HEK293 (cell line): ENCODE measurements around the gene SLC39A5.

ENCODE experiments used
- CTCF ChIA-PET: fragments of 350-600 bp; formaldehyde crosslinking; extraction: SDS; loops from one replicate; lab custom pipeline; 2021; ENCODE audit warnings: antibody characterized with exemption; lab: Yijun Ruan, JAX
- POLR2A ChIA-PET: fragments of 300-600 bp; formaldehyde crosslinking; extraction: SDS; loops from one replicate; lab custom pipeline; 2020; ENCODE audit warnings: antibody characterized with exemption, inconsistent platforms; lab: Yijun Ruan, JAX
- H3K27ac ChIP-seq: fragments of 200-500 bp; sonication (Bioruptor generic); 2 replicates; pipeline ENCODE4 v1.5.1; 2014; ENCODE audit warnings: low read depth, low read length, control low read depth, inconsistent platforms; ENCODE audit errors: extremely low read depth
- H3K36me3 ChIP-seq, 2 experiments: fragments of 200-500 bp in 1 of 2; sonication (Bioruptor generic) in 1 of 2; 1 replicate in 1 of 2; 2 replicates in 1 of 2; pipeline ENCODE4 v1.5.1; 2014 to 2017; ENCODE audit warnings: inconsistent platforms in 2 of 2, low read length in 2 of 2; ENCODE audit not compliant: control insufficient read depth in 2 of 2, insufficient read depth in 1 of 2
- H3K4me1 ChIP-seq: fragments of 200-500 bp; sonication (Bioruptor generic); 2 replicates; pipeline ENCODE4 v1.5.1; 2014; ENCODE audit warnings: mild to moderate bottlenecking, low read length, inconsistent platforms; ENCODE audit not compliant: control insufficient read depth, insufficient read depth
- H3K4me3 ChIP-seq: 2 replicates; pipeline ENCODE4 v1.5.1; 2011; ENCODE audit warnings: low read depth, mild to moderate bottlenecking, control low read depth, low read length, moderate library complexity
- H3K9me3 ChIP-seq: fragments of 200-500 bp; sonication (Bioruptor generic); 2 replicates; pipeline ENCODE4 v1.5.1; 2014; ENCODE audit warnings: low read depth, low read length, inconsistent platforms; ENCODE audit not compliant: control insufficient read depth, insufficient read depth
- EGR2 ChIP-seq: fragments of 450-650 bp; formaldehyde crosslinking; IDR thresholded peaks from 2 replicates; pipeline ENCODE4 v1.5.1; 2016; ENCODE audit warnings: low read depth, missing biosample characterization, missing genetic modification characterization
- ELK4 ChIP-seq: IDR thresholded peaks from 2 replicates; pipeline ENCODE4 v1.6.1; 2011; ENCODE audit warnings: mild to moderate bottlenecking, low read depth, low read length, borderline replicate concordance
- GLI2 ChIP-seq: fragments of 450-650 bp; formaldehyde crosslinking; IDR thresholded peaks from 2 replicates; pipeline ENCODE4; 2017; ENCODE audit warnings: missing biosample characterization, missing genetic modification characterization, low read depth, borderline replicate concordance
- HOXC10 ChIP-seq: sonication (generic); formaldehyde crosslinking; IDR thresholded peaks from 2 replicates; pipeline ENCODE4 v1.8.1; 2023; ENCODE audit warnings: mild to moderate bottlenecking, missing genetic modification reagents
- KLF9 ChIP-seq: fragments of 450-650 bp; formaldehyde crosslinking; IDR thresholded peaks from 2 replicates; pipeline ENCODE4 v1.5.1; 2016; ENCODE audit warnings: missing biosample characterization, missing genetic modification characterization, low read depth
- TCF7L2 ChIP-seq: IDR thresholded peaks from 2 replicates; pipeline ENCODE4 v1.6.1; 2011; ENCODE audit warnings: low read depth, mild to moderate bottlenecking, inconsistent platforms, low read length, moderate library complexity, borderline replicate concordance
- ZBTB1 ChIP-seq: fragments of 450-650 bp; formaldehyde crosslinking; IDR thresholded peaks from 2 replicates; pipeline ENCODE4 v1.5.1; 2016; ENCODE audit warnings: missing biosample characterization, missing genetic modification characterization
- ZBTB44 ChIP-seq: fragments of 450-650 bp; IDR thresholded peaks from 2 replicates; pipeline ENCODE4 v1.5.1; 2018; ENCODE audit warnings: missing biosample characterization, mild to moderate bottlenecking, missing genetic modification characterization
- ZEB2 ChIP-seq: fragments of 450-650 bp; formaldehyde crosslinking; IDR thresholded peaks from 2 replicates; pipeline ENCODE4 v1.5.1; 2016; ENCODE audit warnings: missing biosample characterization, missing genetic modification characterization
- ZFHX2 ChIP-seq: fragments of 450-650 bp; formaldehyde crosslinking; conservative IDR thresholded peaks from 2 replicates; pipeline ENCODE4 v1.5.1; 2016; ENCODE audit warnings: missing biosample characterization, missing genetic modification characterization
- ZNF121 ChIP-seq: fragments of 450-650 bp; formaldehyde crosslinking; IDR thresholded peaks from 2 replicates; pipeline ENCODE4 v1.5.1; 2016; ENCODE audit warnings: missing biosample characterization, missing genetic modification characterization
- ZNF223 ChIP-seq: fragments of 450-650 bp; formaldehyde crosslinking; IDR thresholded peaks from 2 replicates; pipeline ENCODE4 v1.5.1; 2016; ENCODE audit warnings: missing biosample characterization, missing genetic modification characterization
- ZNF23 ChIP-seq: fragments of 450-650 bp; formaldehyde crosslinking; IDR thresholded peaks from 2 replicates; pipeline ENCODE4 v1.5.1; 2016; ENCODE audit warnings: missing biosample characterization, missing genetic modification characterization, borderline replicate concordance
- ZNF302 ChIP-seq: fragments of 450-650 bp; formaldehyde crosslinking; IDR thresholded peaks from 2 replicates; pipeline ENCODE4 v1.5.1; 2016; ENCODE audit warnings: missing biosample characterization, missing genetic modification characterization, low read depth
- ZNF335 ChIP-seq: fragments of 450-650 bp; formaldehyde crosslinking; conservative IDR thresholded peaks from 2 replicates; pipeline ENCODE4 v1.5.1; 2016; ENCODE audit warnings: missing biosample characterization, missing genetic modification characterization
- ZNF366 ChIP-seq: fragments of 450-650 bp; formaldehyde crosslinking; conservative IDR thresholded peaks from 2 replicates; pipeline ENCODE4 v1.5.1; 2016; ENCODE audit warnings: missing biosample characterization, missing genetic modification characterization
- ZNF394 ChIP-seq: fragments of 450-650 bp; formaldehyde crosslinking; IDR thresholded peaks from 2 replicates; pipeline ENCODE4 v1.5.1; 2016; ENCODE audit warnings: missing biosample characterization, missing genetic modification characterization, mild to moderate bottlenecking, moderate library complexity, borderline replicate concordance
- ZNF473 ChIP-seq: fragments of 450-650 bp; formaldehyde crosslinking; IDR thresholded peaks from 2 replicates; pipeline ENCODE4 v1.5.1; 2017; ENCODE audit warnings: missing biosample characterization, missing genetic modification characterization
- ZNF514 ChIP-seq: fragments of 450-650 bp; formaldehyde crosslinking; IDR thresholded peaks from 2 replicates; pipeline ENCODE4 v1.5.1; 2016; ENCODE audit warnings: missing biosample characterization, missing genetic modification characterization
- ZNF561 ChIP-seq: fragments of 450-650 bp; IDR thresholded peaks from 2 replicates; pipeline ENCODE4 v1.5.1; 2018; ENCODE audit warnings: missing biosample characterization, missing genetic modification characterization, borderline replicate concordance
- ZNF768 ChIP-seq: fragments of 450-650 bp; formaldehyde crosslinking; IDR thresholded peaks from 2 replicates; pipeline ENCODE4 v1.5.1; 2018; ENCODE audit warnings: missing biosample characterization, mild to moderate bottlenecking, missing genetic modification characterization
- TF ChIP-seq, protein P1 (sequence below): fragments of 450-650 bp; formaldehyde crosslinking; IDR thresholded peaks from 2 replicates; pipeline ENCODE4 v1.5.1; 2016; ENCODE audit warnings: missing biosample characterization, missing genetic modification characterization

The SLC39A5 gene

DNA sequence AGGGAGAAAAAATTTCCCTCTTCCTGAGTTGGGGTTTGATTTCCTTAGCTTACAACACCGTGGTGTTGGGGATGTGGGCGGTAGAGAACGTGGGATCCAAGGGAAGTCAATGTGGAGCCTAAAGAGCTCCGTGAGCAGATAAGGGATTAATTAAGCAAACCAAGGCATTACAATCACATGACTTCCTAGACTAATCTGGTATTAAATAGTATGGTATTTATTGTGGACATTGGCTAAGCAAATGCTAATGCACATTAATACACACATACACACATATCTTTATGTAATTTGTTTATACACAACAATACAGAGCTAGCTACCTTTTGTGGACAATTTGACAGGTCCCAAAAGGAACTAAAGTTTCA, 7.3 kb upstream of the SLC39A5 start:
- Histone ChIP-seq H3K4me1 (peaks cover 12% of the 10 kb centered on the region; the same call in 1 of the 2 replicates), H3K36me3 (peaks cover 8 to 17% of the 10 kb centered on the region in 2 experiments; a peak in 2 of 3 replicates), H3K27ac (peak overlapping the region; percentile 83), H3K9me3 (no peaks in the 10 kb centered on the region)
- TF ChIP-seq ZFHX2 (tag by site-specific recombination) (peak; percentile 55), ZBTB44 (tag by site-specific recombination) (no peak), GLI2 (tag by site-specific recombination) (no peak), ZEB2 (tag by site-specific recombination) (no peak), ZNF23 (tag by site-specific recombination) (no peak), HOXC10 (CRISPR knock-in tag) (no peak), EGR2 (tag by site-specific recombination) (peak; percentile 36; the same call in 1 of the 2 replicates)
- TF ChIP-seq, all 188 proteins: peak for 2
- POLR2A ChIA-PET: interaction anchor here (0.5 to 3.6 kb wide), 24 partner anchors 8 to 266 kb away, joined by 3 to 59 read pairs (median 12); partner anchors contain the start of genes ANKRD52, CNPY2, COQ10A and CS
- CTCF ChIA-PET: interaction anchor here (0.6 to 5.3 kb wide), 21 partner anchors 11 to 849 kb away, joined by 3 to 73 read pairs (median 5); partner anchors contain the start of genes ANKRD52, PA2G4, SMARCC2 and ZC3H10
- peak overlapping the region; percentile 77 for H3K4me3 ChIP-seq

DNA sequence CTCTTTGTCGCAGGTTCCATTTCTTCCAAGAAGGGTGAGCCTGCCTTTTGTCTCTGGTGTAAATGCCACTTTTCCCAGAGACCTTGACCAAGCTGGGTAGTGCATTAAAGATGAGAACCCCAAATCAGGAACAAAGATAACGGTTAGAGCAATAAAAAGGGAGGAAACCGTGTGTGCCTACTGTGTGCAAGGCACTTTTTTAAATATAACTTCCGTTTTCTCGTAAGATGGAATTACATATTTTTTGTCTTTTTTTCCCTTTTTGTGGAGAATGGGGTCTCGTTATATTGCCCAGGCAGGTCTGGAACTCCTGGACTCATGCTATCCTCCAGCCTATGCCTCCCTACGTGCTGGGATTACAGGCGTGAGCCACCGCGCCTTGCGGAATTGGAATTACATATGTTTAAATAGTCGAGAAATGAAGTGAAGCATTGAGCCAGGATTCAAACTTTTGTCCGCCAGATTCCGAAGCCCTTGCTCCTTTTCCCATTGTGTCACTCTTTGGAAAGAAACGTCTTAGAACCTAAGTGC, 6.2 kb upstream of the SLC39A5 start:
- TF ChIP-seq, protein P1, sequence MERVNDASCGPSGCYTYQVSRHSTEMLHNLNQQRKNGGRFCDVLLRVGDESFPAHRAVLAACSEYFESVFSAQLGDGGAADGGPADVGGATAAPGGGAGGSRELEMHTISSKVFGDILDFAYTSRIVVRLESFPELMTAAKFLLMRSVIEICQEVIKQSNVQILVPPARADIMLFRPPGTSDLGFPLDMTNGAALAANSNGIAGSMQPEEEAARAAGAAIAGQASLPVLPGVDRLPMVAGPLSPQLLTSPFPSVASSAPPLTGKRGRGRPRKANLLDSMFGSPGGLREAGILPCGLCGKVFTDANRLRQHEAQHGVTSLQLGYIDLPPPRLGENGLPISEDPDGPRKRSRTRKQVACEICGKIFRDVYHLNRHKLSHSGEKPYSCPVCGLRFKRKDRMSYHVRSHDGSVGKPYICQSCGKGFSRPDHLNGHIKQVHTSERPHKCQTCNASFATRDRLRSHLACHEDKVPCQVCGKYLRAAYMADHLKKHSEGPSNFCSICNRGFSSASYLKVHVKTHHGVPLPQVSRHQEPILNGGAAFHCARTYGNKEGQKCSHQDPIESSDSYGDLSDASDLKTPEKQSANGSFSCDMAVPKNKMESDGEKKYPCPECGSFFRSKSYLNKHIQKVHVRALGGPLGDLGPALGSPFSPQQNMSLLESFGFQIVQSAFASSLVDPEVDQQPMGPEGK (tag by site-specific recombination): no peak
- 0 out of 2 replicates have a peak, but pooled peaks have one; percentile 29 for TF ChIP-seq ZNF335 (tag by site-specific recombination)
- TF ChIP-seq, all 188 proteins: peak for 1
- peaks cover 9 to 18% of the 10 kb centered on the region in 2 experiments; a peak in 2 of 3 replicates for H3K36me3 ChIP-seq
- CTCF ChIA-PET: interaction anchor here (1.0 to 5.3 kb wide), 9 partner anchors 10 to 120 kb away, joined by 4 to 73 read pairs (median 13); partner anchors contain the start of genes PA2G4, SMARCC2 and ZC3H10
- no peaks in the 10 kb centered on the region for H3K9me3 ChIP-seq
- H3K4me3 ChIP-seq: no peak overlapping the region
- peak overlapping the region; percentile 51 for H3K27ac ChIP-seq
- POLR2A ChIA-PET: interaction anchor here (3.6 kb wide), 1 partner anchor 17 kb away, joined by 47 read pairs; no protein-coding TSS in a partner anchor
- peaks cover 12% of the 10 kb centered on the region; the same call in 1 of the 2 replicates for H3K4me1 ChIP-seq

DNA sequence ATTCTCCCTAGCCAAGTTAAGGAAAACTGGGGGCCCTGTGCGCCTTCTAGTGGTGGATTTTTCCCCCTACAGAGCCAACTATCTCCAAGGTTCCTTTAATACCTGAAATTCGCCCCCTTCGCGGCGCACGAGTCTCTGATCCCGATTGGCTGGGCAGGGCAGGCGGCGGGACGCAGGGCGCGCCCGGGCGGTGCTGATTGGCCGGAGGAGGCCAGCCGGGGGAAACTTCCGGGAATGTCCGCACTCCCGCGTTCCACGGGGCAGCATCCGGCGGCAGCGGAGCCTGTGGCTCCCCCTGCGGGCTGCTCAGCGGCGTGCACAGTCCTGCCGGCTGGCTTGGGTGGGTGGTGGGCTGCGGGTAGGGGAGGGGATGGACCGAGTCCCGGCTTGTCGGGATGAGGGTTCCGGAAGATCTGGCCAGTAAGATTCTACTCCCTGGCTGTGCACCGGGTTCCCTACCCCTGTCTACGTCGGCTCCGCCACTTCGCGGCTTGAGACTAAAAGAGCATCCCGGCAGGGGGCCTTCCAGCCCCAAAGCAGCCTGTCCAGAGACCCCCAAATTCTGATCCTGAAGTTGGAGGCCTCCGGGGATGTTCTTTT, 5.6 kb upstream of the SLC39A5 start, which contains the start of gene NABP2:
NABP2 (plus strand) TSS at position 241 of the 600 bp plus-strand sequence. CDS start 515 bp downstream, outside the sequence.
- CTCF ChIA-PET: interaction anchor here (2.3 to 4.0 kb wide), 2 partner anchors 17 to 18 kb away, joined by 9 to 73 read pairs; no protein-coding TSS in a partner anchor
- Histone ChIP-seq H3K27ac (peak within 1 kb of the TSS; percentile 64), H3K36me3 (peaks cover 9 to 23% of the 10 kb centered on the region in 2 experiments; a peak in 2 of 3 replicates), H3K4me1 (peaks cover 12% of the 10 kb centered on the region; the same call in 1 of the 2 replicates), H3K4me3 (peak within 1 kb of the TSS; percentile 77), H3K9me3 (no peaks in the 10 kb centered on the region)
- POLR2A ChIA-PET: no interaction called here
- TF ChIP-seq ZNF561 (tag by site-specific recombination) (peak; percentile 76), ZNF302 (tag by site-specific recombination) (no peak), TCF7L2 (no peak), ZNF514 (tag by site-specific recombination) (no peak), KLF9 (no peak), ZNF223 (tag by site-specific recombination) (no peak), ZNF768 (tag by site-specific recombination) (no peak), ELK4 (peak; percentile 78; the same call in 1 of the 2 replicates), ZNF473 (tag by site-specific recombination) (no peak), ZBTB1 (tag by site-specific recombination) (no peak), ZNF335 (tag by site-specific recombination) (peak; percentile 56), ZNF121 (no peak), ZNF366 (tag by site-specific recombination) (peak; percentile 68), ZNF394 (tag by site-specific recombination) (peak; percentile 38; the same call in 1 of the 2 replicates)
- TF ChIP-seq, protein P1 (tag by site-specific recombination): peak; percentile 94
